ENCODE results near the gene ERICH4.
"Not testable (repeated sequence)": the region's sequence is repeated elsewhere in the genome, so short reads cannot be mapped to it uniquely, and the experiment has no call there.

Gene ERICH4

DNA sequence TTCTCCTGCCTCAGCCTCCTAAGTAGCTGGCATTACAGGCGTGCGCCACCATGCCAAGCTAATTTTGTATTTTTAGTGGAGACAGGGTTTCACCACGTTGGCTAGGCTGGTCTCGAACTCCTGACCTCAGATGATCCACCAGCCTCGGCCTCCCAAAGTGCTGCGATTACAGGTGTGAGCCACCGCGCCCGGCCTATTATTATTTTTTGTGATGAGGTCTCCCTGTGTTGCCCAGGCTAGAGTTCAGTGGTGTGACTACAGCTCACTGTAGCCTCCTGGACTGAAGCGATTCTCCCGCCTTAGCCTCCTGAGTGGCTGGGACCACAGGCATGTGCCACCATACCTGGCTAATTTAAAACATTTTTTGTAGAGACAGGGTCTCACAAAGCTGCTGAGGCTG is 7.6 kb upstream of the ERICH4 start:
- not testable (repeated sequence) for DNase-seq (ENCODE audit: low spot score)

GRCh38 chr19:41435936-41436673 is 6.9 kb upstream of the ERICH4 start:
- no peak for DNase-seq (ENCODE audit: low spot score)

- DNase-seq (ENCODE audit: low spot score), result no peak
These were observed 6.3 kb upstream of the ERICH4 start for GRCh38 chr19:41436674-41436951.

DNA sequence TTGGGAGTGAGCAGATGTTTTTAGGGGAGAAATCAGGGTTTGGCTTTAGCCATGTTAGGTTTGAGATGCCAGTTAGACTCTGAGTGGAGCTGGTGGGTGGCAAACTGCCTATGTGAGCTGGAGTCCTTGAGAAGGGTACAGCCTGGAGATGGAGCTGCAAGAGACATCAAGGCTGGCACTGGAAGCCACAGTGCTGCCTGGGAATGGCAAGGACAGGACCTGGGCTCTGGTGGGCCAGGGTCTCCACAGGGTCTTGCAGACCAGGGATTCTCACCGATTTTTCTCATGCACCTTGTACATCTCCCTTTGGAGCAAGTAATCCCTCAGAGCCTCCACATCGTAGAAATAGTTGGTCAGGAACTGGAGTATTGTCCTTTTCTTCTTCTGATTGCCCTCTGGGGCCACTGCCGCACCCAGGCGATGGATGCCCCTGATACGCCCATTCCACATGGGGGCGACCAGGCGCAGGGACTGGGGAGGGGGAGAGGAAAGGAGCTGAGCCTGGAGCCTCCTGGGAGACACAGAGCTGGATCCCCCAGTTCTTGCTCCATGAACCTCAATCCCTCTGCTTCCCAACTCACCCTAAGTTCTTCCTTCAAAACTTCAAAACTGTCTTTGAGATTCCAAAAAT is 4.9 kb upstream of the ERICH4 start:
- DNase-seq (ENCODE audit: low spot score), result no peak

DNA sequence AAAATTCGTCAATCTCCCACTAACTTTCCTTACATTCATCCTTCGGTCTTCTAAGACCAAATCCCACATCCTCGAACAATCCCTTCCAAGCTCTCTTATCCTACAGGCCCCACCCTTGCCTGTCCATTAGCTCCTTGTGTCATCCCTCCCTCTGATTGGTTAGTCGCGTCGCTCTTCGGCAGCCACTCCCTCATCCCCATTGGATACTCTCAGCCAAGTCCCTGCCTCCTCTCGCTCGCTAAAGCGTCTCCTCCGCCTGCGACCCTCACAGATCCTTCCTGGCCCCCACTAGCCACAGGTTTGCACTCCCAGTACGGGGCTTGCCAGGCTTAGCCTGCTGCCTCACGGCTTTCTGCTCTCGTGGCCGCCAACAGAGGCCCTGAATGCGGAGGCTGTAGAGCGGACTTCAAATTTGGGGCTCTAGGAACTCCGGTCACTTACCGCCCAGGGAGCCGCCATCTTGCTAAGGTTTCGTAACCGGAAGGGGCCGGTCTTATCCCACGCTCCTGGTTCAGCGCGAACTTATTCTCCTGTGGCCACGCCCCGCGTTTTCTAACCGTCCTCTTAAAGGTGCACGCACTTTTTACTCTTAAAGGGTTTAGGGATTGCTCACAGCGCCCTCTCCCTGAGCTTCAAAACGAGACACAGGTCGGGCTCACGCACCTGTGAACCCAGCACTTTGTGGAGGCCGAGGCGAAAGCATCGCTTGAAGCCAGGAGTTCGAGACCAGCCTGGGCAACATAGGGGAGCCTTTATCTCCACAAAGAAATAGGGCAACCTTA is 3.3 kb upstream of the ERICH4 start, which contains the start of gene DMAC2:
Gene DMAC2 (minus strand): TSS at position 472 of the 782 bp plus-strand sequence. CDS start 13 bp downstream, at position 459.
- peak; percentile 97 for DNase-seq (ENCODE audit: low spot score)

GRCh38 chr19:41441321-41441945 is 1.5 kb upstream of the ERICH4 start:
- DNase-seq (ENCODE audit: low spot score), result no peak

- DNase-seq (ENCODE audit: low spot score), result no peak
These were observed 978 bp downstream of the ERICH4 start for GRCh38 chr19:41443813-41444455.

DNA sequence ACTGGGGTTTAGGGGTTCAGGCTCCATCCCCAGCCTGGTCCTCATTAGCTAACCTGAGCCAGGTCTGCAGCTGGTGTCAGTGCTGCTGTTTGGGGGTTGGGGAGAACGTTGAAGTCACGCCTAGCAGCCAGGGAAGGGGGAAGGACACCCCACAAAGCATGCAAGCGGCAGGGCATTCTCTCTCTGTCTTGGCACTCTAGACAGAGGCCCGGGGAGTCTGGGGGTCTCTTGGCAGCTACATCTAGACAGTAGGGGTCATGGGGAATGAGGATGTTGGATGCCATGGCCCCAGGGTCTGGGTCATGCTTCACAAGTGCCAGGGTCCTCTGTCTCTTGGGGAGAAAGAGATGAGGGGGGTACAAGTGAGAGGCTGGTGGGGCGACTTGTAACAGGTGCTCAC is 2.6 kb downstream of the ERICH4 start:
- no peak for DNase-seq (ENCODE audit: low spot score)

- DNase-seq (ENCODE audit: low spot score), result no peak
These were observed 4.9 kb downstream of the ERICH4 start for GRCh38 chr19:41447732-41448332.

DNA sequence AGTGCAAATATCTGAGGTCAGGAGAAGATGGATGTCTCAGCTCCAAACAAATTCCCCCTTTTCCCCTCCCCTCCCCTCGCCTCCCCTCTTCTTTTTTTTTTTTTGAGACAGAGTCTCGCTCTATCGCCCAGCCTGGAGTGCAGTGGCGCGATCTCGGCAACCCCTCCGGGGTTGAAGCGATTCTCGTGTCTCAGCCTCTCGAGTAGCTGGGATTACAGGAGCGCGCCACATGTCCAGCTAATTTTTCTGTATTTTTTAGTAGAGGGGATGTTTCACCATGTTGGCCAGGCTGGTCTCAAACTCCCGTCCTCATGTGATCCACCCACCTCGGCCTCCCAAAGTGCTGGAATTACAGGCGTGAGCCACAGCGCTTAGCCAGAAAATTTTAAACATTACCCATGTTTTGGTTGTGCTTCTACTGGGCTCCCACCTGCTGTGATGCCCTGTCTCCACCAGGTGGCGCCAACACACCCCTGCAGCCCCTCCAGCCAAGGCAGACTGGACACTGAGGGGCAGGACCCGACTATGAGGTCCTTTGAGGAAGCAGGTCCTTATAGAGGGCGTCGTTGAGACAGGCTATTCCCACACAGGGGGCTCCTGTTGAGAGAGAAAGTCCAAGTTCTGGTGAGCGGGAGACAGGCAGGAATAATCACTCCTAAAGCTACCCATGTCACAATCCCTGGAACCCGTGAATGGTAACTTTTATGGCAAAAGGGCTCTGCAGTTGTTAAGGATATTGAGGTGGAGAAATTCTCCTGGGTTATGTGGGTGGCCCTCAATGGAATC is 6.3 kb downstream of the ERICH4 start:
- peak; percentile 85 for DNase-seq (ENCODE audit: low spot score)

GRCh38 chr19:41449865-41450178 is 6.9 kb downstream of the ERICH4 start:
- no peak for DNase-seq (ENCODE audit: low spot score)

GRCh38 chr19:41452584-41453275 is 9.8 kb downstream of the ERICH4 start:
- no peak for DNase-seq (ENCODE audit: low spot score)

GRCh38 chr19:41455936-41456335 is 13.0 kb downstream of the ERICH4 start:
- DNase-seq (ENCODE audit: low spot score), result no peak

- DNase-seq (ENCODE audit: low spot score), result no peak
These were observed 13.5 kb downstream of the ERICH4 start for GRCh38 chr19:41456342-41456918.

DNA sequence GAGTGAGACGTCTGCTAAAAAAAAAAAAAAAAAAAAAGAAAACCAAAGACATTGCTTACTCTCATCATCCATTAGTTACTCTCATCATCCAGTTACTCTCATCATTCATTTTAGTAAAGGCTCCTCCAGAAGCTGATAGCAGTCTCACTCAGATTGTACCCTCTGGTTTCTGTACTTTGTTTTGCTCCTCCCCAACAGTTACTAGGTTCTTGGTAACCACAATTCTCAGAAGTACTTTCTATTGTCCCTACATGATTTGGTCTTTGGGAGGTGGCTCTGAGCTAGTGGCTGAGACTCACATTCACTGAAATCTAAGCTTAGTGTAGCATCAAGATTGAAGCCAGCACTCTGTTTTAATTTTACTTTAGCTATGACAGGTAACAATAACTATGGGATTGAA is 14.3 kb downstream of the ERICH4 start:
- no peak for DNase-seq (ENCODE audit: low spot score)

GRCh38 chr19:41462497-41462896 is 19.5 kb downstream of the ERICH4 start:
- no peak for DNase-seq (ENCODE audit: low spot score)

- not testable (repeated sequence) for DNase-seq (ENCODE audit: low spot score)
These were observed 20.6 kb downstream of the ERICH4 start for GRCh38 chr19:41463257-41464256.

DNA sequence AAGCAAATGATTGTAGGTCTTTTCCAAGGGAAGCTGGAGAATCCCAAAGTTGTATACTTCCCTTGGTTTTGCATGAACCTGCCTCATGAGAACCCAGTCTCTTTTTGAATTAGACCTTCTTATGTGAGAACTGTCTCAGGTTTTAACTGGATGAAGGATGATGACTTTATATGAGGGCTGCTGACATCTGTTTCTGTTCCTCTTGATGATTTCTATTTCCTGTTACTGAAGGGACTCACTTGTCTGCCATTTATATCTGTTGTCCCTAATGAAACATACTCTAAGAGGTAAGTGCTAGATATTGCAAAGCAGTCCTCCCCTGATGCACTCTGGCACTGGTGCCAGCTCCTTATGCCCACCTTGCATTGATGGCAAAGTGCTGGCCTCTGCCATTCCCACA is 33.6 kb downstream of the ERICH4 start:
- no peak for DNase-seq (ENCODE audit: low spot score)

DNA sequence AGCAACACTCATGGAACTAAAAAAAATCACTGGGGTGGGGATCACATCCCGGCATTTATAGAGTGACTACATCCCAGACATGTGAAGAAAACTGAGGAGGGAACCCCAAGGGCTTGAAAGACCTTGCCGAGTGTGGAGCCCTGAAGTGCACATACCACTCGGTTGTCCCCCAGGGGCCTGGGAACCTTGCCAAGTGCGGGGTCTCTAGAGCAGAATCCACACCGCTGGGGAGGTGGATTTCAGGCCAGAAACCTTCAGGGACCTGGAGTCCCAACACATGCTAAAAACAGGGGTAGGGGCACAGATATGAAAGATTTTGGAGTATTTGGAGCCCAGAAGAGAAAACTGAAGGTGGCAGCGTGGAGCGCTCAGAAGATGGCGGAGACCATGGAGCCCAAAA is 35.2 kb downstream of the ERICH4 start:
- DNase-seq (ENCODE audit: low spot score), result no peak
